Measurements from ENCODE around the gene RAG1. TPM values are rescaled to one million over a fixed set of nuclear protein-coding genes. Genes with fewer than 3 reads are reported as not detected.

Gene RAG1
- polyA plus RNA-seq, 1 of the 3 experiments (the other 2 are of a cell fraction): 0.08 TPM

- TF ChIP-seq, protein P1, sequence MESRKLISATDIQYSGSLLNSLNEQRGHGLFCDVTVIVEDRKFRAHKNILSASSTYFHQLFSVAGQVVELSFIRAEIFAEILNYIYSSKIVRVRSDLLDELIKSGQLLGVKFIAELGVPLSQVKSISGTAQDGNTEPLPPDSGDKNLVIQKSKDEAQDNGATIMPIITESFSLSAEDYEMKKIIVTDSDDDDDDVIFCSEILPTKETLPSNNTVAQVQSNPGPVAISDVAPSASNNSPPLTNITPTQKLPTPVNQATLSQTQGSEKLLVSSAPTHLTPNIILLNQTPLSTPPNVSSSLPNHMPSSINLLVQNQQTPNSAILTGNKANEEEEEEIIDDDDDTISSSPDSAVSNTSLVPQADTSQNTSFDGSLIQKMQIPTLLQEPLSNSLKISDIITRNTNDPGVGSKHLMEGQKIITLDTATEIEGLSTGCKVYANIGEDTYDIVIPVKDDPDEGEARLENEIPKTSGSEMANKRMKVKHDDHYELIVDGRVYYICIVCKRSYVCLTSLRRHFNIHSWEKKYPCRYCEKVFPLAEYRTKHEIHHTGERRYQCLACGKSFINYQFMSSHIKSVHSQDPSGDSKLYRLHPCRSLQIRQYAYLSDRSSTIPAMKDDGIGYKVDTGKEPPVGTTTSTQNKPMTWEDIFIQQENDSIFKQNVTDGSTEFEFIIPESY (IDR thresholded peaks at IDR 0.05; ENCODE audit: borderline replicate concordance, low read depth): no peak
- no peak for TF ChIP-seq RCOR1 (IDR thresholded peaks at IDR 0.05; ENCODE audit: low read length)
Measured at GRCh38 chr11:36583667-36584066, 15.9 kb downstream of the RAG1 start (continued).

DNA sequence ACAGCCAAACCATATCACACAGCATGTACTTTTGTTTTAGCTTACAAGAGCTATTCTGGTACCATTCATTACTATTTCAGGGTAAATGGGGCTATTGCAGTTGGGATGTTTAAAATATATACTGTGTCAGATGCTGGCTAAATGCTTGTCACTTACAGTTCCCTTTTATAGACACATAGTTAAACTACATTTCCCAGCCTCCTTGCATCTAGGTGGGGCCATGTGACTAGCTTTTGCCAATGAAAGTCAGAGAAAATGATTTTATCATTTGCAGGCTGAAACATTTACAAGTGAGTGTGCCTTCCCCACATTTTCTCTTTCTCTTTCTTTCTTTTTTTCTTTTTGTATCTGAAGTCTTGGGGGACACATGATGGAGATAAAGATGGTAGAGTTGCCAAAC is 18.7 kb downstream of the RAG1 start:
- no peaks in the 10 kb centered on the region for H3K36me3 ChIP-seq (replicated peaks in 1 of 2; ENCODE audit: control insufficient read depth in 1 of 2, insufficient read depth in 2 of 2, low read length in 1 of 2)
- H3F3A ChIP-seq (replicated peaks; ENCODE audit: insufficient read depth): no peaks in the 10 kb centered on the region
- DNase-seq: no peak
- peaks cover 0 to 2% of the 10 kb centered on the region in 2 experiments; a peak in 2 of 4 replicates for H3K4me1 ChIP-seq (ENCODE audit: control insufficient read depth in 1 of 2, insufficient read depth in 2 of 2, low read depth in 1 of 2, low read length in 1 of 2)
- no peak overlapping the region for H3K9ac ChIP-seq
- H3K9me2 ChIP-seq: no peaks in the 10 kb centered on the region
- H3K4me3 ChIP-seq (ENCODE audit: low read depth in 2 of 2, low read length in 1 of 2): no peak overlapping the region
- no peaks in the 10 kb centered on the region for H4K20me1 ChIP-seq (ENCODE audit: insufficient read depth)
- peak overlapping the region in 1 of 2 experiments; percentile 82; a peak in 2 of 4 replicates for H3K27ac ChIP-seq (ENCODE audit: low read depth in 2 of 2, low read length in 1 of 2)
- TF ChIP-seq, protein P2, sequence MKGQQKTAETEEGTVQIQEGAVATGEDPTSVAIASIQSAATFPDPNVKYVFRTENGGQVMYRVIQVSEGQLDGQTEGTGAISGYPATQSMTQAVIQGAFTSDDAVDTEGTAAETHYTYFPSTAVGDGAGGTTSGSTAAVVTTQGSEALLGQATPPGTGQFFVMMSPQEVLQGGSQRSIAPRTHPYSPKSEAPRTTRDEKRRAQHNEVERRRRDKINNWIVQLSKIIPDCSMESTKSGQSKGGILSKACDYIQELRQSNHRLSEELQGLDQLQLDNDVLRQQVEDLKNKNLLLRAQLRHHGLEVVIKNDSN (IDR thresholded peaks at IDR 0.05; ENCODE audit: borderline replicate concordance, low read depth): peak; percentile 85
- TF ChIP-seq TEAD4 (IDR thresholded peaks at IDR 0.05; ENCODE audit: borderline replicate concordance, insufficient read depth) (no peak), USF2 (IDR thresholded peaks at IDR 0.05; ENCODE audit: borderline replicate concordance, low read depth, low read length) (peak; percentile 18; the same call in 1 of the 2 replicates)
- CTCF ChIA-PET: interaction anchor here (1.0 to 2.4 kb wide), 2 partner anchors 22 to 328 kb away, joined by 3 to 9 read pairs; no protein-coding TSS in a partner anchor
- no peaks in the 10 kb centered on the region for H3K27me3 ChIP-seq (ENCODE audit: insufficient read depth)
- H3K4me2 ChIP-seq: no peak overlapping the region
- POLR2A ChIA-PET: interaction anchor here (1.2 kb wide), 1 partner anchor 22 kb away, joined by 5 read pairs; no protein-coding TSS in a partner anchor
- no peaks in the 10 kb centered on the region for H3K79me2 ChIP-seq (ENCODE audit: insufficient read depth)
- no peak overlapping the region for H2AFZ ChIP-seq (ENCODE audit: low read depth)
- no peaks in the 10 kb centered on the region for H3K9me3 ChIP-seq

DNA sequence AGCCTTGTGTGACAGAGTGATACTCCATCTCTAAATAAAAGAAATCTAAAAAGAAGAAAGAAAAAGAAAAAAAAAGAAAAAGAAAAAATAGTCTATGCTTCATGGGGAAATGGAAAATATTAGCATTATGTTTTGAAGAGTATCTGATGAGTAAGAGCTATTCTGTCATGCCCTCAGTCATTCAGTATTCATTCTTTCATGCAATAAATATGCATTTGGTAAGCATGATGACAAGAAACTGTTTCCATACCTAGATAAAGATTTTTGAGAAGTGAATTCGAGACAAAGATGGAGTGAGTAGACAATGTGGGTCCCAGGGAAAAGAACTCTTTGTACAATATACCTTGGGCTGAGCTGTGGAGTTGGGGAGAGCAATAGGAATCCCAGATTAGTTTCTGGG is 20.3 kb downstream of the RAG1 start:
- no peak for DNase-seq
- Histone ChIP-seq H3K27ac (ENCODE audit: low read depth in 2 of 2, low read length in 1 of 2) (peak overlapping the region in 1 of 2 experiments; percentile 80; a peak in 2 of 4 replicates), H3K4me3 (ENCODE audit: low read depth in 2 of 2, low read length in 1 of 2) (no peak overlapping the region), H3K27me3 (ENCODE audit: insufficient read depth) (no peaks in the 10 kb centered on the region), H3K4me1 (ENCODE audit: control insufficient read depth in 1 of 2, insufficient read depth in 2 of 2, low read depth in 1 of 2, low read length in 1 of 2) (peaks cover 0 to 4% of the 10 kb centered on the region in 2 experiments; a peak in 2 of 4 replicates), H2AFZ (ENCODE audit: low read depth) (no peak overlapping the region), H3K36me3 (replicated peaks in 1 of 2; ENCODE audit: control insufficient read depth in 1 of 2, insufficient read depth in 2 of 2, low read length in 1 of 2) (no peaks in the 10 kb centered on the region), H3K9ac (no peak overlapping the region), H3K9me3 (no peaks in the 10 kb centered on the region), H4K20me1 (ENCODE audit: insufficient read depth) (no peaks in the 10 kb centered on the region), H3F3A (replicated peaks; ENCODE audit: insufficient read depth) (no peaks in the 10 kb centered on the region), H3K9me2 (no peaks in the 10 kb centered on the region), H3K79me2 (ENCODE audit: insufficient read depth) (no peaks in the 10 kb centered on the region), H3K4me2 (no peak overlapping the region)
- ChIA-PET CTCF (interaction anchor here (1.0 to 2.7 kb wide), 5 partner anchors 23 to 160 kb away, joined by 3 to 13 read pairs (median 4); no protein-coding TSS in a partner anchor), POLR2A (interaction anchor here (1.4 kb wide), 1 partner anchor 23 kb away, joined by 3 read pairs; no protein-coding TSS in a partner anchor)
- 7% methylated on average over 1 of the region's 1 CpG for WGBS (ENCODE audit: low lambda C conversion rate)
- TF ChIP-seq, protein P3, sequence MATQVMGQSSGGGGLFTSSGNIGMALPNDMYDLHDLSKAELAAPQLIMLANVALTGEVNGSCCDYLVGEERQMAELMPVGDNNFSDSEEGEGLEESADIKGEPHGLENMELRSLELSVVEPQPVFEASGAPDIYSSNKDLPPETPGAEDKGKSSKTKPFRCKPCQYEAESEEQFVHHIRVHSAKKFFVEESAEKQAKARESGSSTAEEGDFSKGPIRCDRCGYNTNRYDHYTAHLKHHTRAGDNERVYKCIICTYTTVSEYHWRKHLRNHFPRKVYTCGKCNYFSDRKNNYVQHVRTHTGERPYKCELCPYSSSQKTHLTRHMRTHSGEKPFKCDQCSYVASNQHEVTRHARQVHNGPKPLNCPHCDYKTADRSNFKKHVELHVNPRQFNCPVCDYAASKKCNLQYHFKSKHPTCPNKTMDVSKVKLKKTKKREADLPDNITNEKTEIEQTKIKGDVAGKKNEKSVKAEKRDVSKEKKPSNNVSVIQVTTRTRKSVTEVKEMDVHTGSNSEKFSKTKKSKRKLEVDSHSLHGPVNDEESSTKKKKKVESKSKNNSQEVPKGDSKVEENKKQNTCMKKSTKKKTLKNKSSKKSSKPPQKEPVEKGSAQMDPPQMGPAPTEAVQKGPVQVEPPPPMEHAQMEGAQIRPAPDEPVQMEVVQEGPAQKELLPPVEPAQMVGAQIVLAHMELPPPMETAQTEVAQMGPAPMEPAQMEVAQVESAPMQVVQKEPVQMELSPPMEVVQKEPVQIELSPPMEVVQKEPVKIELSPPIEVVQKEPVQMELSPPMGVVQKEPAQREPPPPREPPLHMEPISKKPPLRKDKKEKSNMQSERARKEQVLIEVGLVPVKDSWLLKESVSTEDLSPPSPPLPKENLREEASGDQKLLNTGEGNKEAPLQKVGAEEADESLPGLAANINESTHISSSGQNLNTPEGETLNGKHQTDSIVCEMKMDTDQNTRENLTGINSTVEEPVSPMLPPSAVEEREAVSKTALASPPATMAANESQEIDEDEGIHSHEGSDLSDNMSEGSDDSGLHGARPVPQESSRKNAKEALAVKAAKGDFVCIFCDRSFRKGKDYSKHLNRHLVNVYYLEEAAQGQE (IDR thresholded peaks at IDR 0.05; ENCODE audit: low read depth, low read length): no peak
- TF ChIP-seq GABPA (IDR thresholded peaks at IDR 0.05; ENCODE audit: low read depth) (no peak), PBX3 (IDR thresholded peaks at IDR 0.05) (0 out of 2 replicates have a peak, but pooled peaks have one; percentile 18), FOSL2 (IDR thresholded peaks at IDR 0.05; ENCODE audit: borderline replicate concordance, low read depth) (0 out of 2 replicates have a peak, but pooled peaks have one; percentile 5), JUND (IDR thresholded peaks at IDR 0.05) (0 out of 2 replicates have a peak, but pooled peaks have one; percentile 4)
- TF ChIP-seq, protein P4, sequence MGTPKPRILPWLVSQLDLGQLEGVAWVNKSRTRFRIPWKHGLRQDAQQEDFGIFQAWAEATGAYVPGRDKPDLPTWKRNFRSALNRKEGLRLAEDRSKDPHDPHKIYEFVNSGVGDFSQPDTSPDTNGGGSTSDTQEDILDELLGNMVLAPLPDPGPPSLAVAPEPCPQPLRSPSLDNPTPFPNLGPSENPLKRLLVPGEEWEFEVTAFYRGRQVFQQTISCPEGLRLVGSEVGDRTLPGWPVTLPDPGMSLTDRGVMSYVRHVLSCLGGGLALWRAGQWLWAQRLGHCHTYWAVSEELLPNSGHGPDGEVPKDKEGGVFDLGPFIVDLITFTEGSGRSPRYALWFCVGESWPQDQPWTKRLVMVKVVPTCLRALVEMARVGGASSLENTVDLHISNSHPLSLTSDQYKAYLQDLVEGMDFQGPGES (IDR thresholded peaks at IDR 0.05; ENCODE audit: low read depth, low read length): no peak

Measured in SK-N-SH (cell line).